Spleen (tissue), 7 donors: ENCODE results near the gene PAX5.

ENCODE experiments used
- POLR2A ChIP-seq, 3 donors: fragments of 450-650 bp; IDR thresholded peaks; one replicate each; pipeline ENCODE4 v1.5.1; 2017; ENCODE audit warnings: antibody characterized with exemption in 3 of 3, mild to moderate bottlenecking in 1 of 3
- POLR2AphosphoS5 ChIP-seq, 3 donors: sonication (generic); formaldehyde crosslinking; IDR thresholded peaks; one replicate each; pipeline ENCODE4 v1.5.1; 2017; ENCODE audit warnings: antibody characterized with exemption in 3 of 3
- TF ChIP-seq, protein P1 (sequence below), 11 experiments: fragments of 200-600 bp in 7 of 11; fragments of 450-650 bp in 4 of 11; sonication (generic) in 4 of 11; IDR thresholded peaks in 8 of 11; conservative IDR thresholded peaks in 3 of 11; 1 replicate in 7 of 11; 2 replicates in 4 of 11; pipeline versions ENCODE4 v1.4.0 to v1.8.0; 2016 to 2021; ENCODE audit warnings: antibody characterized with exemption in 11 of 11, inconsistent platforms in 4 of 11, mild to moderate bottlenecking in 1 of 11
- donor health status: DM: no; HTN: no; CAD: no; lungs with moderate emphysema.
- donor health status: DM: no; HTN: no; CAD: no.
- donor health status: DM: no; HTN: no; CAD: no.

- TF ChIP-seq, protein P1, sequence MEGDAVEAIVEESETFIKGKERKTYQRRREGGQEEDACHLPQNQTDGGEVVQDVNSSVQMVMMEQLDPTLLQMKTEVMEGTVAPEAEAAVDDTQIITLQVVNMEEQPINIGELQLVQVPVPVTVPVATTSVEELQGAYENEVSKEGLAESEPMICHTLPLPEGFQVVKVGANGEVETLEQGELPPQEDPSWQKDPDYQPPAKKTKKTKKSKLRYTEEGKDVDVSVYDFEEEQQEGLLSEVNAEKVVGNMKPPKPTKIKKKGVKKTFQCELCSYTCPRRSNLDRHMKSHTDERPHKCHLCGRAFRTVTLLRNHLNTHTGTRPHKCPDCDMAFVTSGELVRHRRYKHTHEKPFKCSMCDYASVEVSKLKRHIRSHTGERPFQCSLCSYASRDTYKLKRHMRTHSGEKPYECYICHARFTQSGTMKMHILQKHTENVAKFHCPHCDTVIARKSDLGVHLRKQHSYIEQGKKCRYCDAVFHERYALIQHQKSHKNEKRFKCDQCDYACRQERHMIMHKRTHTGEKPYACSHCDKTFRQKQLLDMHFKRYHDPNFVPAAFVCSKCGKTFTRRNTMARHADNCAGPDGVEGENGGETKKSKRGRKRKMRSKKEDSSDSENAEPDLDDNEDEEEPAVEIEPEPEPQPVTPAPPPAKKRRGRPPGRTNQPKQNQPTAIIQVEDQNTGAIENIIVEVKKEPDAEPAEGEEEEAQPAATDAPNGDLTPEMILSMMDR (IDR thresholded peaks at IDR 0.05 in 8 of 11, conservative IDR thresholded peaks at IDR 0.05 in 3 of 11) = no peak
- TF ChIP-seq POLR2A (IDR thresholded peaks at IDR 0.05) (no peak), POLR2AphosphoS5 (IDR thresholded peaks at IDR 0.05) (no peak)
Measured at GRCh38 chr9:36929350-36929675, 104.8 kb downstream of the PAX5 start.
